ENCODE data around the gene CASP12.

The CASP12 gene

GRCh38 chr11:104892723-104893511 lies 5.3 kb downstream of the CASP12 start:
- no peaks in the 10 kb centered on the region for H3K9me3 ChIP-seq (ENCODE audit: insufficient read depth, low read length)
- no peaks in the 10 kb centered on the region for H4K20me1 ChIP-seq (ENCODE audit: low read depth, low read length)
- no peaks in the 10 kb centered on the region for H3K79me2 ChIP-seq (ENCODE audit: insufficient read depth, low read length)
- H3K9me2 ChIP-seq (replicated peaks; ENCODE audit: insufficient read depth, low read length), result no peaks in the 10 kb centered on the region
- no peaks in the 10 kb centered on the region for H3K36me3 ChIP-seq (ENCODE audit: low read length)
- no peaks in the 10 kb centered on the region for H3F3A ChIP-seq (ENCODE audit: insufficient read depth)
- no peak overlapping the region for H3K4me2 ChIP-seq (ENCODE audit: low read depth, low read length, poor library complexity, severe bottlenecking)
- H3K27ac ChIP-seq (ENCODE audit: low read depth, low read length), result no peak overlapping the region
- no peak for TF ChIP-seq EZH2phosphoT487 (conservative IDR thresholded peaks at IDR 0.05; ENCODE audit: low read length)
- no peak for TF ChIP-seq CTCF (IDR thresholded peaks at IDR 0.05; ENCODE audit: insufficient read depth, low read length, poor library complexity, severe bottlenecking)
- no peak overlapping the region for H3K9ac ChIP-seq (ENCODE audit: low read length)
- no peak overlapping the region for H3K4me3 ChIP-seq (ENCODE audit: insufficient read depth, low read length, poor library complexity, severe bottlenecking)
- H2AFZ ChIP-seq (ENCODE audit: low read depth, low read length, severe bottlenecking), result no peak overlapping the region
- no peaks in the 10 kb centered on the region for H3K27me3 ChIP-seq (ENCODE audit: low read length)

GRCh38 chr11:104891135-104891534 lies 7.1 kb downstream of the CASP12 start:
- no peak overlapping the region for H3K4me2 ChIP-seq (ENCODE audit: low read depth, low read length, poor library complexity, severe bottlenecking)
- H3K9me2 ChIP-seq (replicated peaks; ENCODE audit: insufficient read depth, low read length), result no peaks in the 10 kb centered on the region; the same call in 1 of the 2 replicates
- H3F3A ChIP-seq (ENCODE audit: insufficient read depth), result no peaks in the 10 kb centered on the region
- H3K27me3 ChIP-seq (ENCODE audit: low read length), result no peaks in the 10 kb centered on the region
- no peaks in the 10 kb centered on the region for H3K9me3 ChIP-seq (ENCODE audit: insufficient read depth, low read length)
- no peak overlapping the region for H3K9ac ChIP-seq (ENCODE audit: low read length)
- H4K20me1 ChIP-seq (ENCODE audit: low read depth, low read length), result no peaks in the 10 kb centered on the region
- H3K27ac ChIP-seq (ENCODE audit: low read depth, low read length), result no peak overlapping the region
- no peaks in the 10 kb centered on the region for H3K79me2 ChIP-seq (ENCODE audit: insufficient read depth, low read length)
- H3K36me3 ChIP-seq (ENCODE audit: low read length), result no peaks in the 10 kb centered on the region
- H3K4me3 ChIP-seq (ENCODE audit: insufficient read depth, low read length, poor library complexity, severe bottlenecking), result no peak overlapping the region
- TF ChIP-seq EZH2phosphoT487 (conservative IDR thresholded peaks at IDR 0.05; ENCODE audit: low read length) (no peak), CTCF (IDR thresholded peaks at IDR 0.05; ENCODE audit: insufficient read depth, low read length, poor library complexity, severe bottlenecking) (no peak)
- no peak overlapping the region for H2AFZ ChIP-seq (ENCODE audit: low read depth, low read length, severe bottlenecking)

- Histone ChIP-seq H3K9me2 (replicated peaks; ENCODE audit: insufficient read depth, low read length) (no peaks in the 10 kb centered on the region; the same call in 1 of the 2 replicates), H3K79me2 (ENCODE audit: insufficient read depth, low read length) (no peaks in the 10 kb centered on the region), H4K20me1 (ENCODE audit: low read depth, low read length) (no peaks in the 10 kb centered on the region), H3K4me2 (ENCODE audit: low read depth, low read length, poor library complexity, severe bottlenecking) (no peak overlapping the region), H3K27ac (ENCODE audit: low read depth, low read length) (no peak overlapping the region), H3K9ac (ENCODE audit: low read length) (no peak overlapping the region), H3K27me3 (ENCODE audit: low read length) (no peaks in the 10 kb centered on the region), H2AFZ (ENCODE audit: low read depth, low read length, severe bottlenecking) (no peak overlapping the region), H3F3A (ENCODE audit: insufficient read depth) (no peaks in the 10 kb centered on the region), H3K9me3 (ENCODE audit: insufficient read depth, low read length) (no peaks in the 10 kb centered on the region), H3K4me3 (ENCODE audit: insufficient read depth, low read length, poor library complexity, severe bottlenecking) (no peak overlapping the region), H3K36me3 (ENCODE audit: low read length) (no peaks in the 10 kb centered on the region)
- TF ChIP-seq CTCF (IDR thresholded peaks at IDR 0.05; ENCODE audit: insufficient read depth, low read length, poor library complexity, severe bottlenecking) (no peak), EZH2phosphoT487 (conservative IDR thresholded peaks at IDR 0.05; ENCODE audit: low read length) (no peak)
Measured at GRCh38 chr11:104883342-104883741, 14.9 kb downstream of the CASP12 start.
